Liver (tissue), 9 donors: ENCODE results near the gene GALNT10. TPM values are rescaled to one million over a fixed set of nuclear protein-coding genes. Genes with fewer than 3 reads are reported as not detected.

ENCODE experiments used
- DNase-seq: peaks from one replicate; pipeline ENCODE4 v3.0.0-alpha.2; 2017; ENCODE audit warnings: low spot score
- H3K27ac ChIP-seq, 2 donors: one replicate each; pipeline ENCODE4 v1.7.0; 2013; ENCODE audit warnings: inconsistent platforms in 2 of 2, low read length in 2 of 2, control low read depth in 1 of 2, low read depth in 1 of 2, mild to moderate bottlenecking in 1 of 2
- H3K27me3 ChIP-seq, 4 donors: one replicate each; pipeline versions ENCODE4 v1.6.1 to v1.7.0; 2013; ENCODE audit warnings: low read length in 3 of 4, inconsistent platforms in 1 of 4, mild to moderate bottlenecking in 1 of 4, moderate library complexity in 1 of 4; ENCODE audit not compliant: control insufficient read depth in 4 of 4, insufficient read depth in 4 of 4
- H3K36me3 ChIP-seq, 4 donors: one replicate each; pipeline versions ENCODE4 v1.6.1 to v1.7.0; 2013; ENCODE audit warnings: low read length in 3 of 4, mild to moderate bottlenecking in 3 of 4, low read depth in 1 of 4, moderate library complexity in 1 of 4; ENCODE audit not compliant: control insufficient read depth in 4 of 4, insufficient read depth in 3 of 4
- H3K4me1 ChIP-seq, 4 donors: one replicate each; pipeline versions ENCODE4 v1.6.1 to v1.7.0; 2013; ENCODE audit warnings: low read length in 3 of 4, mild to moderate bottlenecking in 3 of 4, moderate library complexity in 1 of 4; ENCODE audit not compliant: control insufficient read depth in 4 of 4, insufficient read depth in 4 of 4
- H3K4me3 ChIP-seq, 3 donors: one replicate each; pipeline versions ENCODE4 v1.6.1 to v1.7.0; 2013; ENCODE audit warnings: low read length in 3 of 3, control low read depth in 1 of 3, low read depth in 1 of 3, mild to moderate bottlenecking in 1 of 3
- H3K9ac ChIP-seq, 2 donors: one replicate each; pipeline ENCODE4 v1.7.0; 2013; ENCODE audit warnings: low read length in 2 of 2, mild to moderate bottlenecking in 2 of 2, moderate library complexity in 2 of 2, control low read depth in 1 of 2, low read depth in 1 of 2
- H3K9me3 ChIP-seq, 4 donors: one replicate each; pipeline versions ENCODE4 v1.6.1 to v1.7.0; 2013; ENCODE audit warnings: low read length in 3 of 4; ENCODE audit not compliant: control insufficient read depth in 4 of 4
- ATF3 ChIP-seq: IDR thresholded peaks from 2 replicates; pipeline ENCODE4 v1.6.1; 2016; ENCODE audit warnings: antibody characterized with exemption
- CTCF ChIP-seq: fragments of 150-350 bp; IDR thresholded peaks from 2 replicates; pipeline ENCODE4 v1.5.1; 2017; ENCODE audit warnings: improper control_type of control experiment, low read depth, low read length; ENCODE audit not compliant: missing input control
- EGR1 ChIP-seq, 2 donors: IDR thresholded peaks; 2 replicates each; pipeline ENCODE4 v1.6.1; 2016 to 2018; ENCODE audit warnings: antibody characterized with exemption in 2 of 2, low read depth in 2 of 2
- FOXA1 ChIP-seq: IDR thresholded peaks from 2 replicates; pipeline ENCODE4 v1.6.1; 2016; ENCODE audit warnings: antibody characterized with exemption
- FOXA2 ChIP-seq: IDR thresholded peaks from 2 replicates; pipeline ENCODE4 v1.6.1; 2016; ENCODE audit warnings: antibody characterized with exemption
- GABPA ChIP-seq, 2 donors: IDR thresholded peaks in 1 of 2; conservative IDR thresholded peaks in 1 of 2; 2 replicates each; pipeline ENCODE4 v1.6.1; 2016; ENCODE audit warnings: antibody characterized with exemption in 2 of 2, mild to moderate bottlenecking in 1 of 2, moderate library complexity in 1 of 2
- HNF4A ChIP-seq, 2 donors: conservative IDR thresholded peaks; 2 replicates each; pipeline ENCODE4 v1.6.1; 2016; ENCODE audit warnings: antibody characterized with exemption in 2 of 2, mild to moderate bottlenecking in 2 of 2
- HNF4G ChIP-seq: IDR thresholded peaks from 2 replicates; pipeline ENCODE4 v1.6.1; 2016; ENCODE audit warnings: antibody characterized with exemption
- JUND ChIP-seq, 2 donors: IDR thresholded peaks; 2 replicates each; pipeline ENCODE4 v1.6.1; 2016; ENCODE audit warnings: antibody characterized with exemption in 2 of 2
- MAX ChIP-seq: IDR thresholded peaks from 2 replicates; pipeline ENCODE4 v1.6.1; 2016; ENCODE audit warnings: antibody characterized with exemption
- NR2F2 ChIP-seq: IDR thresholded peaks from 2 replicates; pipeline ENCODE4 v1.6.1; 2016; ENCODE audit warnings: antibody characterized with exemption
- RAD21 ChIP-seq, 2 donors: IDR thresholded peaks; 2 replicates each; pipeline ENCODE4 v1.6.1; 2016; ENCODE audit warnings: antibody characterized with exemption in 2 of 2, mild to moderate bottlenecking in 2 of 2
- REST ChIP-seq: IDR thresholded peaks from 2 replicates; pipeline ENCODE4 v1.6.1; 2016; ENCODE audit warnings: antibody characterized with exemption, mild to moderate bottlenecking
- RXRA ChIP-seq, 2 donors: IDR thresholded peaks; 2 replicates each; pipeline ENCODE4 v1.6.1; 2017 to 2018; ENCODE audit warnings: antibody characterized with exemption in 2 of 2, mild to moderate bottlenecking in 1 of 2
- SP1 ChIP-seq: IDR thresholded peaks from 2 replicates; pipeline ENCODE4 v1.6.1; 2018; ENCODE audit warnings: antibody characterized with exemption, mild to moderate bottlenecking
- TAF1 ChIP-seq: conservative IDR thresholded peaks from 2 replicates; pipeline ENCODE4 v1.6.1; 2016; ENCODE audit warnings: antibody characterized with exemption, mild to moderate bottlenecking
- YY1 ChIP-seq: IDR thresholded peaks from 2 replicates; pipeline ENCODE4 v1.6.1; 2016; ENCODE audit warnings: antibody characterized with exemption, mild to moderate bottlenecking
- WGBS: extraction: QIAGEN DNeasy Blood & Tissue Kit; methylation state at CpG from one replicate; pipeline ENCODE4 v1.1.7; 2013; 5-methylcytosine and 5-hydroxymethylcytosine counted together
- polyA plus RNA-seq, 2 donors: library from polyadenylated mRNA; stranded (reverse) in 1 of 2; unstranded in 1 of 2; fragments of 200-250 nt in 1 of 2; fragments of >200 nt in 1 of 2; fragmentation: Nextera tagmentation in 1 of 2; extraction: Ambion mirVana in 1 of 2; gene quantifications; one replicate each; pipeline versions ENCODE4 v1.2.1 to v1.2.3, GENCODE V29; 2013 to 2015
- total RNA-seq, 2 donors: library from RNA; depleted of rRNA; stranded (reverse); fragments of >200 nt; gene quantifications; one replicate each; pipeline ENCODE4 v1.2.3, GENCODE V29; 2014
- TF ChIP-seq, protein P1 (sequence below): IDR thresholded peaks from 2 replicates; pipeline ENCODE4 v1.6.1; 2016; ENCODE audit warnings: antibody characterized with exemption
- donor health status: healthy.
- donor health status: healthy.
- donor health status: healthy.
- donor health status: healthy.
- donor health status: healthy.

The GALNT10 gene
- total and polyA plus RNA-seq, 4 donors, result 1.1 to 17.8 (median 5.3) TPM

- Histone ChIP-seq H3K9ac (no peak overlapping the region), H3K4me1 (no peaks in the 10 kb centered on the region), H3K9me3 (no peaks in the 10 kb centered on the region), H3K4me3 (no peak overlapping the region), H3K27me3 (no peaks in the 10 kb centered on the region), H3K27ac (no peak overlapping the region), H3K36me3 (no peaks in the 10 kb centered on the region)
- TF ChIP-seq EGR1 (IDR thresholded peaks at IDR 0.05; ENCODE audit: low read depth in 2 of 2) (no peak), RAD21 (IDR thresholded peaks at IDR 0.05) (no peak), TAF1 (no peak), GABPA (IDR thresholded peaks at IDR 0.05 in 1 of 2, conservative IDR thresholded peaks at IDR 0.05 in 1 of 2) (no peak), YY1 (no peak), REST (no peak), NR2F2 (no peak), JUND (IDR thresholded peaks at IDR 0.05) (no peak), HNF4G (no peak), FOXA2 (no peak), MAX (no peak), SP1 (no peak), RXRA (IDR thresholded peaks at IDR 0.05) (no peak), HNF4A (conservative IDR thresholded peaks at IDR 0.05) (no peak), FOXA1 (no peak), ATF3 (no peak), CTCF (no peak)
- TF ChIP-seq, protein P1, sequence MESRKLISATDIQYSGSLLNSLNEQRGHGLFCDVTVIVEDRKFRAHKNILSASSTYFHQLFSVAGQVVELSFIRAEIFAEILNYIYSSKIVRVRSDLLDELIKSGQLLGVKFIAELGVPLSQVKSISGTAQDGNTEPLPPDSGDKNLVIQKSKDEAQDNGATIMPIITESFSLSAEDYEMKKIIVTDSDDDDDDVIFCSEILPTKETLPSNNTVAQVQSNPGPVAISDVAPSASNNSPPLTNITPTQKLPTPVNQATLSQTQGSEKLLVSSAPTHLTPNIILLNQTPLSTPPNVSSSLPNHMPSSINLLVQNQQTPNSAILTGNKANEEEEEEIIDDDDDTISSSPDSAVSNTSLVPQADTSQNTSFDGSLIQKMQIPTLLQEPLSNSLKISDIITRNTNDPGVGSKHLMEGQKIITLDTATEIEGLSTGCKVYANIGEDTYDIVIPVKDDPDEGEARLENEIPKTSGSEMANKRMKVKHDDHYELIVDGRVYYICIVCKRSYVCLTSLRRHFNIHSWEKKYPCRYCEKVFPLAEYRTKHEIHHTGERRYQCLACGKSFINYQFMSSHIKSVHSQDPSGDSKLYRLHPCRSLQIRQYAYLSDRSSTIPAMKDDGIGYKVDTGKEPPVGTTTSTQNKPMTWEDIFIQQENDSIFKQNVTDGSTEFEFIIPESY, result no peak
- no peak for DNase-seq
- 83% methylated on average over 4 of the region's 4 CpGs for WGBS
These were observed 123.0 kb downstream of the GALNT10 start for GRCh38 chr5:154313360-154314017.
